Endothelial cell of umbilical vein (primary cell): Measurements from ENCODE around the gene POMC.

Experiments used
- EZH2 ChIP-seq: IDR thresholded peaks from 2 replicates; pipeline ENCODE4 v1.6.1; 2012; ENCODE audit warnings: borderline replicate concordance, low read depth, mild to moderate bottlenecking, moderate library complexity, low read length, inconsistent platforms; ENCODE audit not compliant: severe bottlenecking
- FOS ChIP-seq: IDR thresholded peaks from 2 replicates; pipeline ENCODE4 v1.6.1; 2011; ENCODE audit warnings: mild to moderate bottlenecking, low read length, moderate library complexity, borderline replicate concordance; ENCODE audit not compliant: insufficient read depth
- GATA2 ChIP-seq: IDR thresholded peaks from 2 replicates; pipeline ENCODE4 v1.7.0; 2011; ENCODE audit warnings: low read depth, mild to moderate bottlenecking, moderate library complexity, mixed read lengths, low read length; ENCODE audit not compliant: insufficient read length, insufficient read depth
- JUN ChIP-seq: IDR thresholded peaks from 2 replicates; pipeline ENCODE4 v1.6.1; 2011; ENCODE audit warnings: borderline replicate concordance, low read depth; ENCODE audit not compliant: insufficient read length, insufficient read depth
- MYC ChIP-seq: IDR thresholded peaks from one replicate; pipeline ENCODE4 v1.6.1; 2011; ENCODE audit warnings: mild to moderate bottlenecking, low read depth, low read length
- POLR2A ChIP-seq: IDR thresholded peaks from 2 replicates; pipeline ENCODE4 v1.6.1; 2012; ENCODE audit warnings: low read depth, mild to moderate bottlenecking, control low read depth, low read length
- POLR2AphosphoS5 ChIP-seq: IDR thresholded peaks from 2 replicates; pipeline ENCODE4 v1.6.1; 2012; ENCODE audit warnings: low read depth, mild to moderate bottlenecking, control low read depth, low read length, moderate library complexity; ENCODE audit not compliant: insufficient read depth
- TF ChIP-seq, protein P1 (sequence below), 2 donors: IDR thresholded peaks; 1 replicate in 1 of 2; 2 replicates in 1 of 2; pipeline ENCODE4 v1.5.1; 2011; ENCODE audit warnings: low read length in 2 of 2, mild to moderate bottlenecking in 2 of 2, moderate library complexity in 2 of 2, control low read depth in 1 of 2, inconsistent platforms in 1 of 2, low read depth in 1 of 2; ENCODE audit not compliant: insufficient read depth in 1 of 2; ENCODE audit errors: extremely low read depth in 1 of 2
- TF ChIP-seq, protein P2 (sequence below): IDR thresholded peaks from 2 replicates; pipeline ENCODE4 v1.6.1; 2011; ENCODE audit not compliant: insufficient read depth, insufficient read length

GRCh38 chr2:25176138-25176537, 7.8 kb upstream of the POMC start:
- TF ChIP-seq, protein P1, sequence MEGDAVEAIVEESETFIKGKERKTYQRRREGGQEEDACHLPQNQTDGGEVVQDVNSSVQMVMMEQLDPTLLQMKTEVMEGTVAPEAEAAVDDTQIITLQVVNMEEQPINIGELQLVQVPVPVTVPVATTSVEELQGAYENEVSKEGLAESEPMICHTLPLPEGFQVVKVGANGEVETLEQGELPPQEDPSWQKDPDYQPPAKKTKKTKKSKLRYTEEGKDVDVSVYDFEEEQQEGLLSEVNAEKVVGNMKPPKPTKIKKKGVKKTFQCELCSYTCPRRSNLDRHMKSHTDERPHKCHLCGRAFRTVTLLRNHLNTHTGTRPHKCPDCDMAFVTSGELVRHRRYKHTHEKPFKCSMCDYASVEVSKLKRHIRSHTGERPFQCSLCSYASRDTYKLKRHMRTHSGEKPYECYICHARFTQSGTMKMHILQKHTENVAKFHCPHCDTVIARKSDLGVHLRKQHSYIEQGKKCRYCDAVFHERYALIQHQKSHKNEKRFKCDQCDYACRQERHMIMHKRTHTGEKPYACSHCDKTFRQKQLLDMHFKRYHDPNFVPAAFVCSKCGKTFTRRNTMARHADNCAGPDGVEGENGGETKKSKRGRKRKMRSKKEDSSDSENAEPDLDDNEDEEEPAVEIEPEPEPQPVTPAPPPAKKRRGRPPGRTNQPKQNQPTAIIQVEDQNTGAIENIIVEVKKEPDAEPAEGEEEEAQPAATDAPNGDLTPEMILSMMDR (IDR thresholded peaks at IDR 0.05; ENCODE audit: extremely low read depth in 1 of 2, insufficient read depth in 1 of 2, low read depth in 1 of 2, low read length in 2 of 2), result no peak
- TF ChIP-seq POLR2AphosphoS5 (no peak), MYC (no peak), POLR2A (no peak), JUN (no peak), FOS (no peak), EZH2 (no peak), GATA2 (no peak)
- TF ChIP-seq, protein P2, sequence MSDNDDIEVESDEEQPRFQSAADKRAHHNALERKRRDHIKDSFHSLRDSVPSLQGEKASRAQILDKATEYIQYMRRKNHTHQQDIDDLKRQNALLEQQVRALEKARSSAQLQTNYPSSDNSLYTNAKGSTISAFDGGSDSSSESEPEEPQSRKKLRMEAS, result no peak
